ENCODE results near the gene IMPDH2.

GRCh38 chr3:49017229-49017970, 11.8 kb downstream of the IMPDH2 start:
- TF ChIP-seq CTCF (IDR thresholded peaks at IDR 0.05) (no peak), POLR2A (IDR thresholded peaks at IDR 0.05) (no peak)

Measured in lower leg skin (tissue), 3 donors.